OCI-LY3 (cell line): Measurements from ENCODE around the gene C17orf50.

Source experiments
- EZH2phosphoT487 ChIP-seq: fragments of 200-600 bp; shearing (Covaris generic); IDR thresholded peaks from 2 replicates; pipeline ENCODE4 v1.6.1; 2018; ENCODE audit warnings: antibody characterized with exemption, mixed run types, low read depth
- TF ChIP-seq, protein P1 (sequence below): fragments of 200-600, 300-600 bp; sonication (generic); IDR thresholded peaks from 2 replicates; pipeline ENCODE4 v1.5.1; 2014; ENCODE audit warnings: antibody characterized with exemption, low read length, low read depth

DNA sequence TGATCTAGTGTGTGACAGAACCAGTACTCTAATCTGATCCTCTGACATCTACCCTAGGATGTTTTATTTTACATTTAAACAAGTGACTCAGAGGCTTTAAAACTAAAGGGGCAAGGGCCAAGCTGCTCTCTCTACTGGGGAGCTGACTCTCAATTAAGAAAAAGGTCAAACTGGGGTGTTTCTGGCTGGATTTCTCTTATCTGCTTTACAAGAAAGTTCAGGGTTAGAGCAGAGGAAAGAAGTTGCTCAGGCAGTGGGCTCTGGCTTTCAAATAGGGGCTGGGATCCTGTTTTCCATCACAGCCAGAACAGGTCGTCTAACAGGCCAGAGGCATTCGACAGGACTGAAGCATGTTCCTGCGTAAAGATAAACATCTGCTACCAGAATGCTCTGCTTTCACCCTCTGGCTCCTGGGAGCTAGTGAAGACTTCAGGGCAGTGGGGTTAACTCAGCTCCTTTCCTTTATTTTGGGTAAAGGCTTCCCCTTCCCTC lies 26.3 kb downstream of the C17orf50 start:
- TF ChIP-seq, protein P1, sequence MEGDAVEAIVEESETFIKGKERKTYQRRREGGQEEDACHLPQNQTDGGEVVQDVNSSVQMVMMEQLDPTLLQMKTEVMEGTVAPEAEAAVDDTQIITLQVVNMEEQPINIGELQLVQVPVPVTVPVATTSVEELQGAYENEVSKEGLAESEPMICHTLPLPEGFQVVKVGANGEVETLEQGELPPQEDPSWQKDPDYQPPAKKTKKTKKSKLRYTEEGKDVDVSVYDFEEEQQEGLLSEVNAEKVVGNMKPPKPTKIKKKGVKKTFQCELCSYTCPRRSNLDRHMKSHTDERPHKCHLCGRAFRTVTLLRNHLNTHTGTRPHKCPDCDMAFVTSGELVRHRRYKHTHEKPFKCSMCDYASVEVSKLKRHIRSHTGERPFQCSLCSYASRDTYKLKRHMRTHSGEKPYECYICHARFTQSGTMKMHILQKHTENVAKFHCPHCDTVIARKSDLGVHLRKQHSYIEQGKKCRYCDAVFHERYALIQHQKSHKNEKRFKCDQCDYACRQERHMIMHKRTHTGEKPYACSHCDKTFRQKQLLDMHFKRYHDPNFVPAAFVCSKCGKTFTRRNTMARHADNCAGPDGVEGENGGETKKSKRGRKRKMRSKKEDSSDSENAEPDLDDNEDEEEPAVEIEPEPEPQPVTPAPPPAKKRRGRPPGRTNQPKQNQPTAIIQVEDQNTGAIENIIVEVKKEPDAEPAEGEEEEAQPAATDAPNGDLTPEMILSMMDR: no peak
- no peak for TF ChIP-seq EZH2phosphoT487
